IMR-90 (cell line): ENCODE measurements around the gene SLC17A5. TPM values are rescaled to one million over a fixed set of nuclear protein-coding genes. Genes with fewer than 3 reads are reported as not detected.

Source experiments
- ATAC-seq: fragments of 200-7000 bp; cut with Tn5 transposase; 2 replicates; pipeline ENCODE4 v1.9.1; 2020; ENCODE audit warnings: low read depth, mild to moderate bottlenecking, moderate library complexity
- BruUV-seq: library from RNA; stranded (reverse); fragments of 400-500 nt; replicated peaks from 2 replicates; lab custom pipeline; 2021; lab: Mats Ljungman, UMichigan
- CTCF ChIA-PET: fragments of 300-600 bp; formaldehyde crosslinking; extraction: SDS; loops from one replicate; lab custom pipeline; 2021; ENCODE audit warnings: antibody characterized with exemption; lab: Yijun Ruan, JAX
- POLR2A ChIA-PET: fragments of 300-600 bp; sonication (Branson Sonifier 250); formaldehyde crosslinking; loops from one replicate; lab custom pipeline; 2022; ENCODE audit warnings: antibody characterized with exemption; ENCODE audit not compliant: unreplicated experiment; lab: Charles Lee
- DNase-seq: peaks from one replicate; pipeline ENCODE4 v3.0.0; 2013
- H2AFZ ChIP-seq: replicated peaks from 2 replicates; pipeline ENCODE3; 2013; ENCODE audit warnings: low read length, mild to moderate bottlenecking; ENCODE audit not compliant: poor library complexity
- H2AK5ac ChIP-seq: 2 replicates; pipeline ENCODE4 v1.6.1; 2013; ENCODE audit warnings: low read depth, low read length, inconsistent platforms
- H2AK9ac ChIP-seq: replicated peaks from 2 replicates; pipeline ENCODE3; 2013; ENCODE audit warnings: mild to moderate bottlenecking, low read depth, low read length, moderate library complexity; ENCODE audit not compliant: poor library complexity
- H2BK120ac ChIP-seq: 2 replicates; pipeline ENCODE4 v1.6.1; 2013; ENCODE audit warnings: low read depth, low read length, inconsistent platforms
- H2BK15ac ChIP-seq: 3 replicates; pipeline ENCODE4 v1.6.1; 2013; ENCODE audit warnings: low read depth, low read length, inconsistent platforms
- H2BK20ac ChIP-seq: 2 replicates; pipeline ENCODE4 v1.6.1; 2013; ENCODE audit warnings: low read depth, mild to moderate bottlenecking, inconsistent platforms, low read length, moderate library complexity
- H2BK5ac ChIP-seq: 2 replicates; pipeline ENCODE4 v1.6.1; 2013; ENCODE audit warnings: mild to moderate bottlenecking, low read depth, low read length, inconsistent platforms; ENCODE audit not compliant: poor library complexity, severe bottlenecking
- H3K14ac ChIP-seq: replicated peaks from 2 replicates; pipeline ENCODE4 v1.6.1; 2013; ENCODE audit warnings: low read depth, low read length, inconsistent platforms
- H3K18ac ChIP-seq: 2 replicates; pipeline ENCODE4 v1.6.1; 2013; ENCODE audit warnings: low read depth, low read length, control low read depth
- H3K23ac ChIP-seq: 2 replicates; pipeline ENCODE4 v1.6.1; 2013; ENCODE audit warnings: low read depth, low read length, inconsistent platforms
- H3K27ac ChIP-seq: 2 replicates; pipeline ENCODE4 v1.5.1; 2013; ENCODE audit warnings: mild to moderate bottlenecking, control low read depth, low read length; ENCODE audit not compliant: insufficient read depth
- H3K27me3 ChIP-seq: 2 replicates; pipeline ENCODE4 v1.6.1; 2013; ENCODE audit warnings: low read length; ENCODE audit not compliant: control insufficient read depth, insufficient read depth
- H3K36me3 ChIP-seq: 2 replicates; pipeline ENCODE4 v1.6.1; 2013; ENCODE audit warnings: low read length, mixed read lengths; ENCODE audit not compliant: control insufficient read depth, insufficient read depth
- H3K4ac ChIP-seq: 2 replicates; pipeline ENCODE4 v1.6.1; 2013; ENCODE audit warnings: low read depth, low read length, inconsistent platforms
- H3K4me1 ChIP-seq: 2 replicates; pipeline ENCODE4 v1.6.1; 2013; ENCODE audit warnings: low read length, mixed read lengths; ENCODE audit not compliant: control insufficient read depth, insufficient read depth
- H3K4me2 ChIP-seq: 2 replicates; pipeline ENCODE4 v1.6.1; 2013; ENCODE audit warnings: low read depth, mild to moderate bottlenecking, control low read depth, low read length, moderate library complexity
- H3K4me3 ChIP-seq: 2 replicates; pipeline ENCODE4 v1.5.1; 2013; ENCODE audit warnings: low read depth, mild to moderate bottlenecking, control low read depth, low read length, moderate library complexity; ENCODE audit not compliant: insufficient read depth
- H3K56ac ChIP-seq: 2 replicates; pipeline ENCODE4 v1.6.1; 2013; ENCODE audit warnings: low read length, inconsistent platforms; ENCODE audit not compliant: insufficient read depth; ENCODE audit errors: extremely low read depth
- H3K79me1 ChIP-seq, 2 experiments: 2 replicates each; pipeline ENCODE4 v1.6.1; 2013; ENCODE audit warnings: low read length in 2 of 2, inconsistent platforms in 1 of 2, low read depth in 1 of 2
- H3K9ac ChIP-seq: 2 replicates; pipeline ENCODE4 v1.6.1; 2013; ENCODE audit warnings: low read depth, low read length, control low read depth
- H3K9me1 ChIP-seq: 2 replicates; pipeline ENCODE4 v1.6.1; 2013; ENCODE audit warnings: low read length, inconsistent platforms; ENCODE audit not compliant: insufficient read depth
- H3K9me3 ChIP-seq: 2 replicates; pipeline ENCODE4 v1.6.1; 2013; ENCODE audit warnings: low read length; ENCODE audit not compliant: control insufficient read depth, insufficient read depth
- H4K20me1 ChIP-seq: 2 replicates; pipeline ENCODE4 v1.6.1; 2013; ENCODE audit warnings: low read length, inconsistent platforms; ENCODE audit not compliant: insufficient read depth
- H4K5ac ChIP-seq: 2 replicates; pipeline ENCODE4 v1.6.1; 2013; ENCODE audit warnings: mild to moderate bottlenecking, low read depth, low read length, control low read depth
- H4K8ac ChIP-seq, 2 experiments: 2 replicates each; pipeline ENCODE4 v1.6.1; 2013; ENCODE audit warnings: low read depth in 2 of 2, low read length in 2 of 2, control low read depth in 1 of 2, inconsistent platforms in 1 of 2
- H4K91ac ChIP-seq: 2 replicates; pipeline ENCODE4 v1.6.1; 2013; ENCODE audit warnings: low read depth, low read length, inconsistent platforms; ENCODE audit not compliant: insufficient read depth
- MAZ ChIP-seq: IDR thresholded peaks from 2 replicates; pipeline ENCODE4 v1.6.1; 2012; ENCODE audit warnings: low read depth, mild to moderate bottlenecking, low read length, improper control_type of control experiment, moderate library complexity, borderline replicate concordance
- NFE2L2 ChIP-seq: fragments of 150-350 bp; IDR thresholded peaks from 2 replicates; pipeline ENCODE4 v1.6.1; 2016; ENCODE audit warnings: low read depth, mild to moderate bottlenecking, low read length
- WGBS, 2 experiments: methylation state at CpG; one replicate each; pipeline versions ENCODE4 v1.1.5 to v1.1.7; 2013; ENCODE audit warnings: missing lambda C conversion rate in 2 of 2; ENCODE audit not compliant: insufficient read length in 1 of 2; ENCODE audit errors: extremely low coverage in 2 of 2; 5-methylcytosine and 5-hydroxymethylcytosine counted together
- dilution Hi-C: fragments of 300-500 bp; cut with HindIII; formaldehyde crosslinking; loops from one replicate; pipeline ENCODE4 v1.14.3; 2018; ENCODE audit warnings: low sequenced_read_pairs; ENCODE audit not compliant: unreplicated experiment
- in situ Hi-C: fragments of 300-500 bp; cut with MboI; formaldehyde crosslinking; loops from 3 replicates; pipeline ENCODE4 v1.14.3; 2019; ENCODE audit warnings: low sequenced_read_pairs, inconsistent platforms, mixed read lengths
- intact Hi-C: fragments of 100-400 bp; cut with micrococcal nuclease; formaldehyde crosslinking; loops from 2 replicates; pipeline ENCODE4 v1.10.0; 2022
- polyA plus RNA-seq, 3 experiments: library from polyadenylated mRNA; depleted of rRNA; stranded (reverse); fragments of >200 nt; gene quantifications; 2 replicates each; pipeline ENCODE4 v1.2.3, GENCODE V29; 2012; ENCODE audit warnings: low replicate concordance in 1 of 3
- total RNA-seq: library from RNA; depleted of rRNA; stranded (reverse); fragments of >200 nt; gene quantifications from 2 replicates; pipeline ENCODE4 v1.2.3, GENCODE V29; 2012

SLC17A5 gene
- total and polyA plus RNA-seq, 2 of the 4 experiments (the other 2 are of a cell fraction) = 20.8 to 27.2 TPM

DNA sequence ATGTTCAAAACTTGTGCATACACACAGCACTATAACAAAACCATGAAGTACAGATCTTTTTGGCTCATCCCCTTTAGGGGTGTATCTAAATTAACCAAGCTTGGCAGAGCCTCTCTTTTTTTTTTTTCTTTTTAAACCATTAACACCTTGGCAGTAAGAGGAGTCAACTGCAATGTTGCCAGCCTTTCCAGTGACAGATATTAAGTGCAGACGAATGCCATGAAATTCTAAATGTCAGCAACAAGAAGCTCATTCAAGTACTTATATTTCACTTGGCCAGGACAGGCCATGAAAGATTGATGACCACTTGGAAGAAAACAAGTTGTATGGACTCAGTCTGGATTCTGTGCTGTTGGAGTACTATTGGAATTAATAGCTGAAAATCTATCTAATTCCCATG, 49.8 kb downstream of the SLC17A5 start:
- Histone ChIP-seq H3K14ac (no peak overlapping the region), H3K27me3 (no peaks in the 10 kb centered on the region), H3K4ac (no peak overlapping the region), H2BK15ac (no peak overlapping the region), H2AK9ac (no peak overlapping the region), H3K9me1 (no peaks in the 10 kb centered on the region), H3K9me3 (no peaks in the 10 kb centered on the region), H3K36me3 (peaks cover 10% of the 10 kb centered on the region), H3K79me1 (peaks cover 4 to 6% of the 10 kb centered on the region in 2 experiments; a peak in 1 of 4 replicates), H4K8ac (no peak overlapping the region), H3K4me3 (no peak overlapping the region), H4K91ac (no peak overlapping the region), H3K27ac (no peak overlapping the region), H2AK5ac (no peak overlapping the region), H3K9ac (no peak overlapping the region), H2AFZ (no peak overlapping the region), H3K4me1 (no peaks in the 10 kb centered on the region), H2BK120ac (no peak overlapping the region), H3K4me2 (no peak overlapping the region), H3K18ac (no peak overlapping the region), H4K5ac (no peak overlapping the region), H3K23ac (no peak overlapping the region), H2BK20ac (no peak overlapping the region), H2BK5ac (no peak overlapping the region), H3K56ac (no peak overlapping the region), H4K20me1 (no peaks in the 10 kb centered on the region)
- DNase-seq = no peak
- ATAC-seq = no peak
- BruUV-seq = no TSS peak
- intact Hi-C loops = no loop called here
- ChIA-PET POLR2A (no interaction called here), CTCF (no interaction called here)
- dilution Hi-C loops = loop anchor here (10.0 kb wide), 1 partner anchor 109 kb away; no protein-coding TSS in a partner anchor
- in situ Hi-C loops = loop anchor here (25.0 kb wide), 1 partner anchor 317 kb away; no protein-coding TSS in a partner anchor
- TF ChIP-seq MAZ = no peak
- no peak for TF ChIP-seq NFE2L2
- WGBS, 2 experiments = no CpG with 5 or more reads among the region's 1 CpG
